HG03520 (cell line): ENCODE results near the gene NISCH.

Source experiments
- ATAC-seq: cut with Tn5 transposase; IDR thresholded peaks from one replicate; pipeline ENCODE4 v1.9.1; 2021; ENCODE audit warnings: mild to moderate bottlenecking, moderate library complexity; ENCODE audit not compliant: unreplicated experiment

Gene NISCH

GRCh38 chr3:52511509-52511908 is 56.1 kb downstream of the NISCH start:
- no peak for ATAC-seq

GRCh38 chr3:52512105-52512504 is 56.7 kb downstream of the NISCH start:
- ATAC-seq, result no peak

GRCh38 chr3:52512727-52513126 is 57.3 kb downstream of the NISCH start:
- ATAC-seq, result no peak

- no peak for ATAC-seq
Observed at GRCh38 chr3:52513281-52513680, 57.9 kb downstream of the NISCH start.

- no peak for ATAC-seq
Observed at GRCh38 chr3:52514576-52514975, 59.2 kb downstream of the NISCH start.

GRCh38 chr3:52515192-52515591 is 59.8 kb downstream of the NISCH start:
- ATAC-seq, result no peak

DNA sequence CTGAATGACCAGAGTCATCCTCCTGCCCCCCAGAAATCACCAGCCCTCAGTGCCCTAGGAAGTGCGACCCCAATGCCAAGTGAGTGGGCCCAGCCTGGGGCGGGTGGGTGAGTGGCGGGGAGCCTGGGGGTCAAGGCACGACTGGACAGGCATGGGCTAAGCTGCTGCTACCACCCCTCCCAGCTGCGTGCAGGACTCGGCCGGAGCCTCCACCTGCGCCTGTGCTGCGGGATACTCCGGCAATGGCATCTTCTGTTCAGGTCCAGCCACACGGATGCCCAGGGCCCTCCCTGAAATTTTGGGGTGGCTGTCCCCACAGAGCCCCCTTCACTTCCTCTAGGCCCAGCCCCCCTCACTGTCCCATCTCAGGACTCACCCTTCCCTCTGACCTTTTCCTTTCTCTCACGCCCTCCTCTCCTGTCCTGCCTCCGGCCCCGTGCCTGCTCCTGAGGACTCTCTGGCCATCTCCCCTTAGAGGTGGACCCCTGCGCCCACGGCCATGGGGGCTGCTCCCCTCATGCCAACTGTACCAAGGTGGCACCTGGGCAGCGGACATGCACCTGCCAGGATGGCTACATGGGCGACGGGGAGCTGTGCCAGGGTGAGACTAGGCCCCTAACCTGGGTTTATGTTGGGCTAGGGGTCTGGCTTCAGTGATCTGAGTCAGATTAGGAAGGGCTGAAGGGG is 61.2 kb downstream of the NISCH start:
- no peak for ATAC-seq

DNA sequence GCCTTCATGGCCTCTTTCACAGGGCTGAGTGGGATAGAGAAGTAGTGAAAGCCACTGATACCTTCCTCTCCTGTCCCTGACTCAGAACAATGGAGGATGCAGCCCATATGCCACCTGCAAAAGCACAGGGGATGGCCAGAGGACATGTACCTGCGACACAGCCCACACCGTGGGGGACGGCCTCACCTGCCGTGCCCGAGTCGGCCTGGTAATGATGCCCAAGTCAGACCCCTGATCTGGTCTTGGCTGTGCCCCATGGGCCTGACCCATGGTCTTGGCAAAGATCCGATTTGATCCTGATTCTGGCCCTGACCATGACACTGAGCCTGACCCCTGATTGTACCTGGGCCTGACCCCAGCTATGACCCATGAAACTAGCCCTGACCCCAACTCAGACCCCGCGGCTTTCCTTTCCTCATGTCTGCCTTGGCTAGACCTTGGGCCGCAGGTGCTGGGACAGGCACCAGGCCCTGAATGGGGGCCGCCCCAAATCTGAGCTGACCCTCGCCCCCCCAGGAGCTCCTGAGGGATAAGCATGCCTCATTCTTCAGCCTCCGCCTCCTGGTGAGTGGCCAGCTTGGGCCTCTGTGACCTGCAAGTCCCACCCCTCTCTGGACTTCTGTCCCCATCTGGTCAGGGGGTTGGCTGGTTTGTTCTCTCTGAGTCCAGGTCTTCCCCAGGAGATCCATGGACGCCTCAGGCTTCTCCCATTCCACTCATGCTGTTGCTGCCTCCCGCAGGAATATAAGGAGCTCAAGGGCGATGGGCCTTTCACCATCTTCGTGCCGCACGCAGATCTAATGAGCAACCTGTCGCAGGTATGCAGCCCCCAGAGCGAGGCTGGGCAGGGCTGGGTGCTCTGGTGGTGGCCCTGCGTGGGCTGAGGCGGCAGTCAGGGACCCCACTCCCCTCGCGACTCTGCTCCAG is 62.7 kb downstream of the NISCH start:
- no peak for ATAC-seq

- ATAC-seq, result no peak
Observed at GRCh38 chr3:52518723-52519444, 63.5 kb downstream of the NISCH start.

GRCh38 chr3:52519445-52520140 is 64.2 kb downstream of the NISCH start:
- no peak for ATAC-seq

DNA sequence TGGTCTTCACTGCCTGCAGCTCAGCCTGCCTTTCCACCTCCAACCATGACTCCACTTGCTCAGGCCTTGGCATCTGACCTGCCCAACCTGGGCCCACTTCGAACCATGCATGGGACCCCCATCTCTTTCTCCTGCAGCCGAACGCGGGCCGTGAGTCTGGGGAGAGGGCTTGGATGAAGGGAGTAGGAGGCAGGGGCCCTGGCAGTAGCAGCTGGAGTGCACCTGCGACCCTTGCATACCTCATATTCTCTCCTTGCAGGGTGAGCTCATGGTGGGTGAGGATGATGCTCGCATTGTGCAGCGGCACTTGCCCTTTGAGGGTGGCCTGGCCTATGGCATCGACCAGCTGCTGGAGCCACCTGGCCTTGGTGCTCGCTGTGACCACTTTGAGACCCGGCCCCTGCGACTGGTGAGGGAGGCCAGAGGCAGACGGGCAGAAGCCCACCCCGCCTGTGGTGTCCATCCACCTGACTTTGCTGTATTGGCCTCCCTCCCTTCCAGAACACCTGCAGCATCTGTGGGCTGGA is 64.8 kb downstream of the NISCH start:
- ATAC-seq, result no peak

- ATAC-seq, result no peak
Observed at GRCh38 chr3:52520716-52521487, 65.5 kb downstream of the NISCH start.

DNA sequence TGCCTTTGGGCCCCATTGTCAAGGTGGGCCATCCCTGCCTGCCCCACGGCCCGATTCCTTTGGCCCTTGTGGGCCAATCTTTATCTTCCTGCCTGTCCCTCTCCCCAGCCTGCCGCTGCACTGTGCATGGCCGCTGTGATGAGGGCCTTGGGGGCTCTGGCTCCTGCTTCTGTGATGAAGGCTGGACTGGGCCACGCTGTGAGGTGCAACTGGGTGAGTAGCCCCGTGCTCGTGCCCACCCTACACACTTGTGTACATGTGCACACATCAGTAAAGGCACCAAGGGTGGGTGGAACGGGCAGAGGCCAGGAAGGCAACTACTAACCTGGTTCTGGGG is 66.1 kb downstream of the NISCH start:
- ATAC-seq, result no peak

DNA sequence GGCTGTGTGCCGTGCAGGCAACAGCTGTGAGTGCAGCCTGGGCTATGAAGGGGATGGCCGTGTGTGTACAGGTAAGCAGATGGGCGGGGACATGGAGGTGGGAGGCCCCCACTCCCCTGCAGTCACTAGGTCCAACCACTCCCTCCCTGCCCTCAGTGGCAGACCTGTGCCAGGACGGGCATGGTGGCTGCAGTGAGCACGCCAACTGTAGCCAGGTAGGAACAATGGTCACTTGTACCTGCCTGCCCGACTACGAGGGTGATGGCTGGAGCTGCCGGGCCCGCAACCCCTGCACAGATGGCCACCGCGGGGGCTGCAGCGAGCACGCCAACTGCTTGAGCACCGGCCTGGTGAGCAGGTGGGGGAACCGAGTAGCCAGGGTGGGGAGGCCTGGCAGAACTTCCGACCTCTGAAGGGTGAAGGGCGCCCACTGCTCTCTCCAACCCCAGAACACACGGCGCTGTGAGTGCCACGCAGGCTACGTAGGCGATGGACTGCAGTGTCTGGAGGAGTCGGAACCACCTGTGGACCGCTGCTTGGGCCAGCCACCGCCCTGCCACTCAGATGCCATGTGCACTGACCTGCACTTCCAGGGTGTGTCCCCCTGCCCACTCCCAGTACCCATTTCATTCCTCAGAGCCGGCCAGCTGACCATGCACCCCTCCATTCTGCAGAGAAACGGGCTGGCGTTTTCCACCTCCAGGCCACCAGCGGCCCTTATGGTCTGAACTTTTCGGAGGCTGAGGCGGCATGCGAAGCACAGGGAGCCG is 66.7 kb downstream of the NISCH start:
- no peak for ATAC-seq

- no peak for ATAC-seq
Observed at GRCh38 chr3:52522651-52523251, 67.3 kb downstream of the NISCH start.

DNA sequence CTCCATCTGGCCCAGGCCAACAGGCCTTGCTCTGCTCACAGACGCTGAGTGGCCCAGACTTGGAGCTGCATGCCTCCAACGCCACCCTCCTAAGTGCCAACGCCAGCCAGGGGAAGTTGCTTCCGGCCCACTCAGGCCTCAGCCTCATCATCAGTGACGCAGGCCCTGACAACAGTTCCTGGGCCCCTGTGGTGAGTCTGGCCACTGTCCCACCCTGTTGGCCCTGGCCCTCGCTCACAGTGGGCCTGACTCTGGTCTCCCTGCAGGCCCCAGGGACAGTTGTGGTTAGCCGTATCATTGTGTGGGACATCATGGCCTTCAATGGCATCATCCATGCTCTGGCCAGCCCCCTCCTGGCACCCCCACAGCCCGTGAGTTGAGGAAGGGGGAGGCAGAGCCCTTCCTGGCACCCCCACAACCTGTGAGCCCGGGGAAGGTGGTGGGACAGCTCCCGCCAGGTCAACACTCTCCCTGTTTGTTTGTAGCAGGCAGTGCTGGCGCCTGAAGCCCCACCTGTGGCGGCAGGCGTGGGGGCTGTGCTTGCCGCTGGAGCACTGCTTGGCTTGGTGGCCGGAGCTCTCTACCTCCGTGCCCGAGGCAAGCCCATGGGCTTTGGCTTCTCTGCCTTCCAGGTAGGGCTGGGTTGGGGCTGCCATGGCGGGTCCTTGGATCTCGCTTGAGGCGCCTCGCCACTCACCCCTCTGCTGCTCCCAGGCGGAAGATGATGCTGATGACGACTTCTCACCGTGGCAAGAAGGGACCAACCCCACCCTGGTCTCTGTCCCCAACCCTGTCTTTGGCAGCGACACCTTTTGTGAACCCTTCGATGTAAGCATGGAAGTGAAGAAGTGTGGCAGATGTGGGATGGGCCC is 68.2 kb downstream of the NISCH start:
- no peak for ATAC-seq

GRCh38 chr3:52524258-52524751 is 68.9 kb downstream of the NISCH start:
- no peak for ATAC-seq
